Measurements from ENCODE around the gene DCAF16. TPM values are rescaled to one million over a fixed set of nuclear protein-coding genes. Genes with fewer than 3 reads are reported as not detected.

The DCAF16 gene
- total and polyA plus RNA-seq, 4 donors = 7.1 to 37.9 (median 17.3) TPM

DNA sequence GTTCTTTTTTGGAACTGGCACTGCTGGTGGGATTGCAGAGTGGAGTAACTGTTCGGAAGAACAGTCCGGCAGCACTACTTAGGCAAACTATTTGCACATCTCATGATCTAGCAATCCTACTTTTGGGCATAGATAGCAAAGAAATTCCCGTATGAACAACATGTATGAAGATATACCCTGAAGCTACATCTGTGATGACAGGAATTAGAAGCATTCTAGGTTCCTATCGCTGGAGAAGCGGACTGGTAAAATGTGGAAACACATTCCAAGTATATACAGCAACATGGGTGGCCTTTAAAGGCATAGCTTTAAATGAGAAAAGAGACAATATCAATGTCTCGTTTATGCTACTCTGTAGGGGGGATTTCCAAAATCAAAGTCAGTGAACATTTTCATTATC, 3.1 kb downstream of the DCAF16 start:
- H3K9me3 ChIP-seq (ENCODE audit: control insufficient read depth in 4 of 4, insufficient read depth in 3 of 4, low read length in 3 of 4) = peaks cover 0 to 3% (median 0%) of the 10 kb centered on the region in 4 donors
- no peak overlapping the region for H3K27ac ChIP-seq (ENCODE audit: low read depth in 1 of 2, low read length in 1 of 2)
- no peaks in the 10 kb centered on the region for H3K27me3 ChIP-seq (ENCODE audit: control insufficient read depth in 3 of 3, insufficient read depth in 3 of 3, low read length in 2 of 3)
- DNase-seq = peak; percentile 12 to 50 (median 50)
- peaks cover 7 to 33% (median 8%) of the 10 kb centered on the region in 5 donors for H3K4me1 ChIP-seq (ENCODE audit: control insufficient read depth in 5 of 5, insufficient read depth in 5 of 5, low read length in 5 of 5)
- no peak for ATAC-seq (ENCODE audit: insufficient read depth, low FRiP score)
- TF ChIP-seq, protein P1, sequence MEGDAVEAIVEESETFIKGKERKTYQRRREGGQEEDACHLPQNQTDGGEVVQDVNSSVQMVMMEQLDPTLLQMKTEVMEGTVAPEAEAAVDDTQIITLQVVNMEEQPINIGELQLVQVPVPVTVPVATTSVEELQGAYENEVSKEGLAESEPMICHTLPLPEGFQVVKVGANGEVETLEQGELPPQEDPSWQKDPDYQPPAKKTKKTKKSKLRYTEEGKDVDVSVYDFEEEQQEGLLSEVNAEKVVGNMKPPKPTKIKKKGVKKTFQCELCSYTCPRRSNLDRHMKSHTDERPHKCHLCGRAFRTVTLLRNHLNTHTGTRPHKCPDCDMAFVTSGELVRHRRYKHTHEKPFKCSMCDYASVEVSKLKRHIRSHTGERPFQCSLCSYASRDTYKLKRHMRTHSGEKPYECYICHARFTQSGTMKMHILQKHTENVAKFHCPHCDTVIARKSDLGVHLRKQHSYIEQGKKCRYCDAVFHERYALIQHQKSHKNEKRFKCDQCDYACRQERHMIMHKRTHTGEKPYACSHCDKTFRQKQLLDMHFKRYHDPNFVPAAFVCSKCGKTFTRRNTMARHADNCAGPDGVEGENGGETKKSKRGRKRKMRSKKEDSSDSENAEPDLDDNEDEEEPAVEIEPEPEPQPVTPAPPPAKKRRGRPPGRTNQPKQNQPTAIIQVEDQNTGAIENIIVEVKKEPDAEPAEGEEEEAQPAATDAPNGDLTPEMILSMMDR (IDR thresholded peaks at IDR 0.05; ENCODE audit: control extremely low read depth, extremely low read depth) = no peak
- H3K9ac ChIP-seq (ENCODE audit: insufficient read depth in 1 of 2, low read length in 2 of 2) = peak overlapping the region in 1 of 2 donors; percentile 40
- 60 to 76% methylated on average over 6 of the region's 6 CpGs for WGBS, 2 donors
- H3K4me3 ChIP-seq = no peak overlapping the region
- peaks cover 14 to 25% (median 18%) of the 10 kb centered on the region in 4 donors for H3K36me3 ChIP-seq (ENCODE audit: control insufficient read depth in 4 of 4, insufficient read depth in 4 of 4, low read length in 4 of 4)

DNA sequence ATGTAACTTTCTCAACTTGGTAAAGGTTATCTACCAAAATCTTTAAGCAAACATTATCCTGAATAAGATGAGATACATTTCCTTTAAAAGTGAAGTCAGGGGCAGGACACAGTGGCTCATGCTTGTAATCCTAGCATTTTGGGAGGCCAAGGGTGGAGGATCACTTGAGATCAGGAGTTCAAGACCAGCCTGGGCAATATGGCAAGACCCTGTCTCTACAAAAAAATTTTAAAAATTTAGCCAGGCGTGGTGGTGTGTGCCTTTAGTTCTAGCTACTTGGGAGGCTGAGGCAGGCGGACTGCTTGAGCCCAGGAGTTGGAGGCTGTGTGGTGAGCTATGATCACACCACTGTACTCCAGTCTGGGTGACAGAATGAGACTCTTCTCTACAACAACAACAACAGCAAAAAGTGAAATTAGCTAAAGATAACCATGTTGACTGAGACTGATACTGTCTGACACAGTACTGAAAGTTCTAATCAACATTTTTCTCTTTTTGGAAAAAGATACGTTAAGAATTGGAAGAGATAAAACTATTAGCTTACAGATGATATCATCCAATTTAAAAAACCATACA, 4.9 kb downstream of the DCAF16 start:
- peaks cover 0 to 26% (median 8%) of the 10 kb centered on the region in 5 donors for H3K4me1 ChIP-seq (ENCODE audit: control insufficient read depth in 5 of 5, insufficient read depth in 5 of 5, low read length in 5 of 5)

DNA sequence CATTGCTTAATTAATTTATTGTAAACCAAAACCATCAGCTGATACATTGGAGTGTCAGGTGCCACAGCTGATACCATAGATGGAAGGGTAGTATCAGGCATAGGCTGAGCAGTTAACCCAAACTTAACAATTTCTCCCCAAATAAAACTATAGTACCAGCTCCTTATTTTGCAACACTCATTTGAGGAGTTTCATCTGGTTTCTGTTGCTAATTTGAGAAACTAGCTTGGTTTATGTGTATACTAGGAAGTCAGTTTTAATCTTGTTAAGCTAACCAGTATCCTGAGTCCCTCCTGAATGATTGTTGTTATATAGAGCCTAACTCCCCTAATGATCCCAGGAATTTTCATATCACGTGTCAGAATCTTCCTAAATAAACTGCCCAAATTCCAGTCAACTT, 12.7 kb downstream of the DCAF16 start:
- Histone ChIP-seq H3K27me3 (ENCODE audit: control insufficient read depth in 3 of 3, insufficient read depth in 3 of 3, low read length in 2 of 3) (no peaks in the 10 kb centered on the region), H3K4me3 (no peak overlapping the region), H3K27ac (ENCODE audit: low read depth in 1 of 2, low read length in 1 of 2) (no peak overlapping the region), H3K9ac (ENCODE audit: insufficient read depth in 1 of 2, low read length in 2 of 2) (no peak overlapping the region), H3K4me1 (ENCODE audit: control insufficient read depth in 5 of 5, insufficient read depth in 5 of 5, low read length in 5 of 5) (no peaks in the 10 kb centered on the region), H3K36me3 (ENCODE audit: control insufficient read depth in 4 of 4, insufficient read depth in 4 of 4, low read length in 4 of 4) (peaks cover 2 to 14% (median 13%) of the 10 kb centered on the region in 4 donors), H3K9me3 (ENCODE audit: control insufficient read depth in 4 of 4, insufficient read depth in 3 of 4, low read length in 3 of 4) (no peaks in the 10 kb centered on the region)
- TF ChIP-seq, protein P1 (IDR thresholded peaks at IDR 0.05; ENCODE audit: control extremely low read depth, extremely low read depth) = no peak
- DNase-seq (no peak), ATAC-seq (ENCODE audit: insufficient read depth, low FRiP score) (no peak)
- 95 to 100% methylated on average over 1 of the region's 1 CpG for WGBS, 2 donors

More for the DNA sequence above, 4.9 kb downstream of the DCAF16 start:
- H3K27me3 ChIP-seq (ENCODE audit: control insufficient read depth in 3 of 3, insufficient read depth in 3 of 3, low read length in 2 of 3) = no peaks in the 10 kb centered on the region
- DNase-seq = no peak
- H3K9ac ChIP-seq (ENCODE audit: insufficient read depth in 1 of 2, low read length in 2 of 2) = no peak overlapping the region
- H3K27ac ChIP-seq (ENCODE audit: low read depth in 1 of 2, low read length in 1 of 2) = no peak overlapping the region
- TF ChIP-seq, protein P1 (IDR thresholded peaks at IDR 0.05; ENCODE audit: control extremely low read depth, extremely low read depth) = no peak
- WGBS, 2 donors = 94 to 95% methylated on average over 3 of the region's 3 CpGs
- ATAC-seq (ENCODE audit: insufficient read depth, low FRiP score) = no peak
- H3K4me3 ChIP-seq = no peak overlapping the region
- peaks cover 14 to 27% (median 21%) of the 10 kb centered on the region in 4 donors for H3K36me3 ChIP-seq (ENCODE audit: control insufficient read depth in 4 of 4, insufficient read depth in 4 of 4, low read length in 4 of 4)
- H3K9me3 ChIP-seq (ENCODE audit: control insufficient read depth in 4 of 4, insufficient read depth in 3 of 4, low read length in 3 of 4) = peaks cover 0 to 3% (median 0%) of the 10 kb centered on the region in 4 donors
